ENCODE data around the gene CIAO2B.

CIAO2B gene

GRCh38 chr16:66919569-66920298 lies 14.5 kb downstream of the CIAO2B start:
- in situ Hi-C loops (cut with HindIII; ENCODE audit: low sequenced_read_pairs) = no loop called here

GRCh38 chr16:66918803-66919568 lies 15.2 kb downstream of the CIAO2B start, which contains the start of gene CDH16:
CDH16 (minus strand) TSS chr16:66918885; CDS start chr16:66918065, 820 bp downstream.
- H3K4me3 ChIP-seq (ENCODE audit: low read depth, low read length) = no peak within 1 kb of the TSS
- no peak for DNase-seq (ENCODE audit: low read depth)
- in situ Hi-C loops (cut with HindIII; ENCODE audit: low sequenced_read_pairs) = no loop called here
- TF ChIP-seq CTCF (IDR thresholded peaks at IDR 0.05; ENCODE audit: low read depth, low read length, missing control alignments) = no peak

More at GRCh38 chr16:66919569-66920298, 14.5 kb downstream of the CIAO2B start:
- TF ChIP-seq CTCF (IDR thresholded peaks at IDR 0.05; ENCODE audit: low read depth, low read length, missing control alignments) = no peak
- no peak overlapping the region for H3K4me3 ChIP-seq (ENCODE audit: low read depth, low read length)
- DNase-seq (ENCODE audit: low read depth) = no peak

- H3K4me3 ChIP-seq (ENCODE audit: low read depth, low read length) = no peak overlapping the region
- TF ChIP-seq CTCF (IDR thresholded peaks at IDR 0.05; ENCODE audit: low read depth, low read length, missing control alignments) = no peak
- DNase-seq (ENCODE audit: low read depth) = no peak
- in situ Hi-C loops (cut with HindIII; ENCODE audit: low sequenced_read_pairs) = no loop called here
Measured at GRCh38 chr16:66918355-66918754, 15.8 kb downstream of the CIAO2B start.

- in situ Hi-C loops (cut with HindIII; ENCODE audit: low sequenced_read_pairs) = no loop called here
- TF ChIP-seq CTCF (IDR thresholded peaks at IDR 0.05; ENCODE audit: low read depth, low read length, missing control alignments) = no peak
- H3K4me3 ChIP-seq (ENCODE audit: low read depth, low read length) = no peak overlapping the region
- DNase-seq (ENCODE audit: low read depth) = no peak
Measured at GRCh38 chr16:66917741-66918140, 16.5 kb downstream of the CIAO2B start.

- no peak for DNase-seq (ENCODE audit: low read depth)
- no peak overlapping the region for H3K4me3 ChIP-seq (ENCODE audit: low read depth, low read length)
- in situ Hi-C loops (cut with HindIII; ENCODE audit: low sequenced_read_pairs) = no loop called here
- no peak for TF ChIP-seq CTCF (IDR thresholded peaks at IDR 0.05; ENCODE audit: low read depth, low read length, missing control alignments)
Measured at GRCh38 chr16:66916518-66916917, 17.7 kb downstream of the CIAO2B start.

- TF ChIP-seq CTCF (IDR thresholded peaks at IDR 0.05; ENCODE audit: low read depth, low read length, missing control alignments) = no peak
- DNase-seq (ENCODE audit: low read depth) = no peak
- in situ Hi-C loops (cut with HindIII; ENCODE audit: low sequenced_read_pairs) = no loop called here
- no peak overlapping the region for H3K4me3 ChIP-seq (ENCODE audit: low read depth, low read length)
Measured at GRCh38 chr16:66915041-66915440, 19.2 kb downstream of the CIAO2B start.

Measured in astrocyte of the cerebellum (primary cell).